DOHH2 (cell line): ENCODE data around the gene STON2.

Experiments
- H3F3A ChIP-seq: fragments of 200-600 bp; sonication (generic), shearing (Covaris generic); 2 replicates; pipeline ENCODE4 v1.6.0; 2016; ENCODE audit warnings: antibody characterized with exemption, mild to moderate bottlenecking; ENCODE audit not compliant: control insufficient read depth, insufficient read depth
- H3K27ac ChIP-seq: fragments of 200-600 bp; sonication (generic); 2 replicates; pipeline ENCODE4 v1.5.1; 2014; ENCODE audit warnings: low read depth, mild to moderate bottlenecking, low read length, moderate library complexity
- H3K27me3 ChIP-seq: fragments of 200-600 bp; sonication (generic); 2 replicates; pipeline ENCODE4 v1.6.1; 2014; ENCODE audit warnings: mild to moderate bottlenecking, low read length, mixed read lengths; ENCODE audit not compliant: control insufficient read depth
- H3K36me3 ChIP-seq: fragments of 200-600 bp; sonication (generic); 2 replicates; pipeline ENCODE4 v1.6.1; 2014; ENCODE audit warnings: mild to moderate bottlenecking, low read length, moderate library complexity, mixed read lengths; ENCODE audit not compliant: control insufficient read depth
- H3K4me1 ChIP-seq: fragments of 200-600 bp; sonication (generic); 2 replicates; pipeline ENCODE4 v1.6.1; 2014; ENCODE audit warnings: mild to moderate bottlenecking, low read length, mixed read lengths; ENCODE audit not compliant: control insufficient read depth
- H3K4me2 ChIP-seq: fragments of 200-600 bp; sonication (generic); 2 replicates; pipeline ENCODE4 v1.6.0; 2014; ENCODE audit warnings: mild to moderate bottlenecking, low read length, moderate library complexity
- H3K4me3 ChIP-seq: fragments of 200-600 bp; sonication (generic); 2 replicates; pipeline ENCODE4 v1.5.1; 2014; ENCODE audit warnings: mild to moderate bottlenecking, low read length, mixed read lengths
- H3K79me2 ChIP-seq: fragments of 200-600 bp; sonication (generic); 2 replicates; pipeline ENCODE4 v1.6.1; 2014; ENCODE audit warnings: mild to moderate bottlenecking, low read length, mixed read lengths; ENCODE audit not compliant: control insufficient read depth
- H3K9me2 ChIP-seq: fragments of 200-600 bp; sonication (generic); replicated peaks from 2 replicates; pipeline ENCODE4 v1.6.1; 2014; ENCODE audit warnings: mild to moderate bottlenecking, low read length, mixed read lengths; ENCODE audit not compliant: control insufficient read depth
- H3K9me3 ChIP-seq: fragments of 200-600 bp; sonication (generic); 2 replicates; pipeline ENCODE4 v1.6.1; 2014; ENCODE audit warnings: antibody characterized with exemption, low read length, mixed read lengths; ENCODE audit not compliant: control insufficient read depth, insufficient read depth
- H4K20me1 ChIP-seq: fragments of 200-600 bp; sonication (generic); 2 replicates; pipeline ENCODE4 v1.6.0; 2014; ENCODE audit warnings: low read depth, mild to moderate bottlenecking, antibody characterized with exemption, low read length, moderate library complexity; ENCODE audit not compliant: control insufficient read depth, insufficient read depth
- EZH2phosphoT487 ChIP-seq: fragments of 200-600 bp; sonication (generic); IDR thresholded peaks from 2 replicates; pipeline ENCODE4 v1.6.1; 2017; ENCODE audit warnings: borderline replicate concordance, mild to moderate bottlenecking, antibody characterized with exemption, low read length, moderate library complexity, mixed read lengths
- TF ChIP-seq, protein P1 (sequence below): fragments of 200-600 bp; sonication (generic); IDR thresholded peaks from one replicate; pipeline ENCODE4 v1.5.1; 2014; ENCODE audit warnings: antibody characterized with exemption, mild to moderate bottlenecking, low read depth, low read length; ENCODE audit not compliant: poor library complexity, severe bottlenecking

Gene STON2

DNA sequence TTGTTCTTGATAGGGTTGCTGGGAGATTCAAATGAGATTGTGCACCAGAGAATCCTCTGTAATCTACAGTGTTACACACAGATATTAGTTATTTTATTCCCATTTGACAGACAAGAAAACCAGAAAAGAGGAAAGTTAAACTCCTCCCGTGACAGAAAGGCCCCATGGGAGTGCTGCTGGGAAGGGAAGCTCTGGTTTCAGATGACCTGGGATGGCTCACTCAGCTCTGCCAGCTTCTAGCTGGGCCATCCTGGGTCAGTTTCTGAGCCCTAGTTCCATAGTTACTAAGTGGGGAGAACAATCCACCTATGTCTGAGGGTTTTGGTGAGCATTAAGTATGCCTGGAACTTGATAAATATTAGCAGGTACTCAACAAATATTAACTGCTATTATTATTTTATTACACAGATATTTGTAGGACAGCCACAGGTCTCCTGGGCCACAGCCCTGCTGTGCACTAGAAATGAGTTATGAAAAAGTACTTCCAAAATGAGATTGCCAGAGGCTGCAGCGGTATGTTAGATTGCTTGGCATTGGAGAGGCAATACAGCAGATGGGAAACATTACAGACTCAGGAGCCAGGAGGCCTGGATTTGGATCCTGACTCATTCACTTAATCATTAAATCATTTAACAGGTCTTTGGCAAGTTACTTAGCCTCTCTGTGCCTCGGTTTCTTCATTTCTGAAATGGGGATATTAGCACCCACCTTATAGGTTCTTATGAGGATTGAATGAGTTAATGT is 47.1 kb upstream of the STON2 start:
- H3K4me1 ChIP-seq, result no peaks in the 10 kb centered on the region
- H3K4me3 ChIP-seq, result no peak overlapping the region
- no peaks in the 10 kb centered on the region for H3K36me3 ChIP-seq
- no peak for TF ChIP-seq EZH2phosphoT487
- TF ChIP-seq, protein P1, sequence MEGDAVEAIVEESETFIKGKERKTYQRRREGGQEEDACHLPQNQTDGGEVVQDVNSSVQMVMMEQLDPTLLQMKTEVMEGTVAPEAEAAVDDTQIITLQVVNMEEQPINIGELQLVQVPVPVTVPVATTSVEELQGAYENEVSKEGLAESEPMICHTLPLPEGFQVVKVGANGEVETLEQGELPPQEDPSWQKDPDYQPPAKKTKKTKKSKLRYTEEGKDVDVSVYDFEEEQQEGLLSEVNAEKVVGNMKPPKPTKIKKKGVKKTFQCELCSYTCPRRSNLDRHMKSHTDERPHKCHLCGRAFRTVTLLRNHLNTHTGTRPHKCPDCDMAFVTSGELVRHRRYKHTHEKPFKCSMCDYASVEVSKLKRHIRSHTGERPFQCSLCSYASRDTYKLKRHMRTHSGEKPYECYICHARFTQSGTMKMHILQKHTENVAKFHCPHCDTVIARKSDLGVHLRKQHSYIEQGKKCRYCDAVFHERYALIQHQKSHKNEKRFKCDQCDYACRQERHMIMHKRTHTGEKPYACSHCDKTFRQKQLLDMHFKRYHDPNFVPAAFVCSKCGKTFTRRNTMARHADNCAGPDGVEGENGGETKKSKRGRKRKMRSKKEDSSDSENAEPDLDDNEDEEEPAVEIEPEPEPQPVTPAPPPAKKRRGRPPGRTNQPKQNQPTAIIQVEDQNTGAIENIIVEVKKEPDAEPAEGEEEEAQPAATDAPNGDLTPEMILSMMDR, result no peak
- no peaks in the 10 kb centered on the region for H3K9me2 ChIP-seq
- no peaks in the 10 kb centered on the region for H3F3A ChIP-seq
- H4K20me1 ChIP-seq, result no peaks in the 10 kb centered on the region
- no peaks in the 10 kb centered on the region for H3K9me3 ChIP-seq
- H3K27me3 ChIP-seq, result peaks cover 15% of the 10 kb centered on the region; the same call in 1 of the 2 replicates
- H3K4me2 ChIP-seq, result no peak overlapping the region
- no peak overlapping the region for H3K27ac ChIP-seq
- no peaks in the 10 kb centered on the region for H3K79me2 ChIP-seq

DNA sequence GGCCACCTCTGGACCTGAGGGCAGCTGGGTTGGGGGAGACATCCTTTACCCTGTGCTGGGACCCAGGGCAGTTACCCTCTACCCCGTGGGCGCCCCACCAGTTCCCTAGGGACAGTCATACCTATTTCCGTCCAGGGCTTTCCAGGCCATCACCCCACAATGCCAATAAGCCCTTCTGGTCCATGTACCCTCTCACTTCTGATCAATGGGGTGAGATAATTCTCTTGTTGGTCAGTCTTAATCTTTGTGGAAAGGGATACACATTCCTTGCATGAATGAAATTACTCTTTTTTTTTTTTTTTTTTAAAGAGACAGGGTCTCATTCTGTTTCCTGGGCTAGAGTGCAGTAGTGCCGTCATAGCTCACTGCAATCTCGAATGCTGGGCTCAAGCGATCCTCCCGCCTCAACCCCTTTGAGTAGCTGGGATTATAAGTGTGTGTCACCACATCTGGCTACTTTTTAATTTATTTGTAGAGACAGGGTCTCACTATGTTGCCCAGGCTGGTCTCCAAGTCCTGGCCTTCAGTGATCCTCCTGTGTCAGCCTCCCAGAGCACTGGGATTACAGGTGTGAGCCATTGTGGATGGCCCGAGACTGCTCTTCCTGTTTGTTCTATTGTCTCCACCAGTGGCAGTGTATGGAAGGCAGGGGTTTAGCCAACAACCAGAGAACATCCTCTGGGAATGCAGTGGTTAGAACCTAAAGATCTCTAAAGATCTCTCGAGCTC is 46.3 kb upstream of the STON2 start:
- no peaks in the 10 kb centered on the region for H3K36me3 ChIP-seq
- TF ChIP-seq, protein P1, result no peak
- TF ChIP-seq EZH2phosphoT487, result no peak
- no peaks in the 10 kb centered on the region for H3K9me2 ChIP-seq
- H3K4me2 ChIP-seq, result no peak overlapping the region
- no peak overlapping the region for H3K27ac ChIP-seq
- H3K4me1 ChIP-seq, result no peaks in the 10 kb centered on the region
- H3K79me2 ChIP-seq, result no peaks in the 10 kb centered on the region
- no peak overlapping the region for H3K4me3 ChIP-seq
- no peaks in the 10 kb centered on the region for H4K20me1 ChIP-seq
- no peaks in the 10 kb centered on the region for H3F3A ChIP-seq
- no peaks in the 10 kb centered on the region for H3K9me3 ChIP-seq
- peaks cover 15% of the 10 kb centered on the region; the same call in 1 of the 2 replicates for H3K27me3 ChIP-seq

DNA sequence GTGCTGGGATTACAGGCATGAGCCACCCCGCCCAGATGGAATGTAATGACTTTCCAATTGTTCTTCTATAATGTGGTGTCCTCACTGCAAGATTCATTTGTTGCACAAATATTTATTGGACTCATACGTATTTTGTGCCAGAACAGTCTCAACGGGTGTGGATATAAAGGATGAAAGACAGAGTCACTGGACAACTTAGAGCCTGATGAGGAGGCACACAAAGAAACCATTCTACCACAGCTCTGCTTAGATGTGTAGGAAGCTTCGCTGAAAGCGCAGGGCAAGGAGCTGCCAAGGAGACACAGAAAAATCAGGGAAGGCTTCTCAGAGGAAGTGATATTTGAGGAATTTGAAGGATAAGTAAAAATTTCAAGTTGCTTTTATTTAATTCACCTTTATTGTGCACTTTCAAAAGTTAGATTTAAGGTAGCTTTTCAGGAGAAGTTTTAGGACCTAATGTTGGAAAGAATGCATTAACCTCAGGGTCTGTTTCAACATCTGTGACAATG is 41.6 kb upstream of the STON2 start:
- H3K9me3 ChIP-seq, result no peaks in the 10 kb centered on the region
- TF ChIP-seq, protein P1, result no peak
- no peak for TF ChIP-seq EZH2phosphoT487
- no peaks in the 10 kb centered on the region for H3F3A ChIP-seq
- no peak overlapping the region for H3K4me3 ChIP-seq
- H3K36me3 ChIP-seq, result no peaks in the 10 kb centered on the region
- H3K4me1 ChIP-seq, result no peaks in the 10 kb centered on the region
- H3K27ac ChIP-seq, result no peak overlapping the region
- no peak overlapping the region for H3K4me2 ChIP-seq
- no peaks in the 10 kb centered on the region for H3K79me2 ChIP-seq
- H3K27me3 ChIP-seq, result peaks cover 23% of the 10 kb centered on the region
- no peaks in the 10 kb centered on the region for H4K20me1 ChIP-seq
- no peaks in the 10 kb centered on the region for H3K9me2 ChIP-seq
